ENCODE results near the gene LCN9. TPM values are rescaled to one million over a fixed set of nuclear protein-coding genes. Genes with fewer than 3 reads are reported as not detected.

The LCN9 gene
- total and polyA plus RNA-seq, 2 of the 4 experiments (the other 2 are of a cell fraction) = not detected

- CTCF ChIA-PET = no interaction called here
- no peak overlapping the region for H3K23ac ChIP-seq (ENCODE audit: low read depth, low read length)
- no peaks in the 10 kb centered on the region for H4K20me1 ChIP-seq (ENCODE audit: insufficient read depth, low read length)
- H3K36me3 ChIP-seq (ENCODE audit: control insufficient read depth, insufficient read depth, low read length) = no peaks in the 10 kb centered on the region
- no peak overlapping the region for H2BK20ac ChIP-seq (ENCODE audit: low read depth, low read length)
- H3K14ac ChIP-seq (replicated peaks; ENCODE audit: low read depth, low read length) = no peak overlapping the region
- no peak overlapping the region for H4K91ac ChIP-seq (ENCODE audit: insufficient read depth, low read depth, low read length)
- H2AFZ ChIP-seq (replicated peaks; ENCODE audit: low read length, poor library complexity) = peak overlapping the region; percentile 5
- no peak overlapping the region for H2BK120ac ChIP-seq (ENCODE audit: low read depth, low read length)
- H3K27ac ChIP-seq (ENCODE audit: insufficient read depth, low read length) = no peak overlapping the region
- peaks cover 4% of the 10 kb centered on the region; the same call in 1 of the 2 replicates for H3K9me1 ChIP-seq (ENCODE audit: insufficient read depth, low read length)
- H4K8ac ChIP-seq (ENCODE audit: low read depth in 2 of 2, low read length in 2 of 2) = no peak overlapping the region
- H3K18ac ChIP-seq (ENCODE audit: low read depth, low read length) = no peak overlapping the region
- intact Hi-C loops (cut with micrococcal nuclease) (no loop called here), dilution Hi-C loops (cut with HindIII; ENCODE audit: low sequenced_read_pairs, unreplicated experiment) (no loop called here), in situ Hi-C loops (cut with MboI; ENCODE audit: low sequenced_read_pairs) (no loop called here)
- peaks cover 2% of the 10 kb centered on the region; the same call in 1 of the 2 replicates for H3K27me3 ChIP-seq (ENCODE audit: control insufficient read depth, insufficient read depth, low read length)
- H4K5ac ChIP-seq (ENCODE audit: low read depth, low read length) = no peak overlapping the region
- POLR2A ChIA-PET (ENCODE audit: unreplicated experiment) = no interaction called here
- no peak overlapping the region for H3K4me2 ChIP-seq (ENCODE audit: low read depth, low read length)
- no peaks in the 10 kb centered on the region for H3K9me3 ChIP-seq (ENCODE audit: control insufficient read depth, insufficient read depth, low read length)
- no TSS peak for BruUV-seq (replicated peaks)
- no peak overlapping the region for H3K56ac ChIP-seq (ENCODE audit: extremely low read depth, insufficient read depth, low read length)
- H3K4me3 ChIP-seq (ENCODE audit: insufficient read depth, low read depth, low read length) = no peak overlapping the region
- H3K4ac ChIP-seq (ENCODE audit: low read depth, low read length) = no peak overlapping the region
- H2AK9ac ChIP-seq (replicated peaks; ENCODE audit: low read depth, low read length, poor library complexity) = no peak overlapping the region
- no peaks in the 10 kb centered on the region for H3K4me1 ChIP-seq (ENCODE audit: control insufficient read depth, insufficient read depth, low read length)
- H3K79me1 ChIP-seq (ENCODE audit: low read depth in 1 of 2, low read length in 2 of 2) = no peaks in the 10 kb centered on the region
- no peak for DNase-seq
- no peak overlapping the region for H2BK15ac ChIP-seq (ENCODE audit: low read depth, low read length)
- H2AK5ac ChIP-seq (ENCODE audit: low read depth, low read length) = no peak overlapping the region
- no peak overlapping the region for H2BK5ac ChIP-seq (ENCODE audit: low read depth, low read length, poor library complexity, severe bottlenecking)
- ATAC-seq (ENCODE audit: low read depth) = no peak
- no peak overlapping the region for H3K9ac ChIP-seq (ENCODE audit: low read depth, low read length)
- TF ChIP-seq CTCF (conservative IDR thresholded peaks at IDR 0.05; ENCODE audit: low read depth, low read length) = no peak
- no peak for TF ChIP-seq FOS (IDR thresholded peaks at IDR 0.05; ENCODE audit: low read depth, low read length)
- TF ChIP-seq MAZ (IDR thresholded peaks at IDR 0.05; ENCODE audit: borderline replicate concordance, low read depth, low read length) = no peak
- no peak for TF ChIP-seq ELK1 (IDR thresholded peaks at IDR 0.05; ENCODE audit: borderline replicate concordance, low read depth, low read length)
- no peak for TF ChIP-seq BHLHE40 (IDR thresholded peaks at IDR 0.05; ENCODE audit: low read depth, low read length)
- no peak for TF ChIP-seq RFX5 (IDR thresholded peaks at IDR 0.05; ENCODE audit: low read depth, low read length)
- no peak for TF ChIP-seq MXI1 (IDR thresholded peaks at IDR 0.05; ENCODE audit: borderline replicate concordance, low read depth, low read length)
- no peak for TF ChIP-seq USF2 (IDR thresholded peaks at IDR 0.05; ENCODE audit: low read depth, low read length)
- TF ChIP-seq CHD1 (IDR thresholded peaks at IDR 0.05; ENCODE audit: low read depth, low read length) = no peak
- TF ChIP-seq MAFK (IDR thresholded peaks at IDR 0.05; ENCODE audit: low read depth, low read length) = no peak
- no peak for TF ChIP-seq RAD21 (IDR thresholded peaks at IDR 0.05; ENCODE audit: low read length)
- WGBS, 2 experiments (ENCODE audit: extremely low coverage in 2 of 2, insufficient read length in 1 of 2) = 75% methylated on average over 13 of the region's 19 CpGs; no CpG with 5 or more reads in 1 of the 2 experiments
These were observed 27.9 kb downstream of the LCN9 start for GRCh38 chr9:135690836-135691570.
